GM10266 (cell line): ENCODE measurements around the gene ECE1.

Experiments
- DNase-seq: peaks from one replicate; pipeline ENCODE4 v3.0.0; 2012; ENCODE audit errors: extremely low spot score
- TF ChIP-seq, protein P1 (sequence below): IDR thresholded peaks from 2 replicates; pipeline ENCODE4 v1.5.1; 2012; ENCODE audit warnings: mild to moderate bottlenecking, low read depth; ENCODE audit not compliant: control insufficient read depth, insufficient read depth; ENCODE audit errors: missing control alignments

Gene ECE1

DNA sequence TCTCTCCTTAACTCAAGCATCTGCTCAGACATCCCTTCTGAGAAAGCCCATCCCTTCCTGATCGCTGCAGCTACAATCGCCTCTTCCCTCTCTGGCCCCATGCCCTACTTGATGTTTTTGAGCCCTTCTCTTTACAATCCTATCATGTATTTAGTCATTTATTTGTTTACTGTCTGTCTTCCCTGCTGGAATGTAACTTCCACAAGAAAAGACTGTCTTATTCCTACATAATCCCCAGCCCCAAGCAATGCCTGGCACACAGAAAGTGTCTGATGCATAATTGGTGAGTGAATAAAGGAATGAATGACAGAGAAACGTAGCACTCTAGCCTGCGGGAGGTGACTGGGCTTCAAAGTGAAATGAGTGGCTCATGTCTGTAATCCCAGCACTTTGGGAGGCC, 25.4 kb downstream of the ECE1 start:
- DNase-seq: no peak
- TF ChIP-seq, protein P1, sequence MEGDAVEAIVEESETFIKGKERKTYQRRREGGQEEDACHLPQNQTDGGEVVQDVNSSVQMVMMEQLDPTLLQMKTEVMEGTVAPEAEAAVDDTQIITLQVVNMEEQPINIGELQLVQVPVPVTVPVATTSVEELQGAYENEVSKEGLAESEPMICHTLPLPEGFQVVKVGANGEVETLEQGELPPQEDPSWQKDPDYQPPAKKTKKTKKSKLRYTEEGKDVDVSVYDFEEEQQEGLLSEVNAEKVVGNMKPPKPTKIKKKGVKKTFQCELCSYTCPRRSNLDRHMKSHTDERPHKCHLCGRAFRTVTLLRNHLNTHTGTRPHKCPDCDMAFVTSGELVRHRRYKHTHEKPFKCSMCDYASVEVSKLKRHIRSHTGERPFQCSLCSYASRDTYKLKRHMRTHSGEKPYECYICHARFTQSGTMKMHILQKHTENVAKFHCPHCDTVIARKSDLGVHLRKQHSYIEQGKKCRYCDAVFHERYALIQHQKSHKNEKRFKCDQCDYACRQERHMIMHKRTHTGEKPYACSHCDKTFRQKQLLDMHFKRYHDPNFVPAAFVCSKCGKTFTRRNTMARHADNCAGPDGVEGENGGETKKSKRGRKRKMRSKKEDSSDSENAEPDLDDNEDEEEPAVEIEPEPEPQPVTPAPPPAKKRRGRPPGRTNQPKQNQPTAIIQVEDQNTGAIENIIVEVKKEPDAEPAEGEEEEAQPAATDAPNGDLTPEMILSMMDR: no peak

DNA sequence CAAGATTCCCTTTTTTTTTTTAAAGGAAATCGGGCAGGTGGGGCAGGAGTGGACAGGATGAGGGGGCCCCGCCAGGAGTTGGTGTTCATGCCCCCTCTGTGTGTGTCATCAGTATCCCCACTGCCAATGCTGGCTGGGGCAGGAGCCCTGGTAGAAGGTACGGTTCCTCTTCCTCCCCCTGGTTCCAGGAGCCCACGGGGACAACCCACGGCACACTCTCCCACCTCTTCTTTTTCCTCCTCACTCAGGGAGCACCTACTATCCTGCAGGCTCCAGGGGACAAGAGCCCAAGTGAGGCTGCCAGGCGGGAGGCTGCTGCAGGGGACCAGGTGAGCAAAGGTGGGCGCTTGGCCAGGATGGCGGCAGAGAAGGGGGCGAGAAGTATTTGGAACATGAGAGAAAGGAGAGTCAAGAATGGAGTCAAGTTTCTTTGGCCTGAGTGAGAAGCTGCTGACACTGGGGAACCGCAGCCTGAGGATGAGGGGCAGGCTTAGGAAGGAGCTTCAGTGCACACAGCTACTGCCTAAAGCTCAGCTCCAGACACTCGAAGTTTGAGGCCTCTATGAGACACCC, 26.5 kb downstream of the ECE1 start:
- no peak for DNase-seq
- TF ChIP-seq, protein P1: no peak

DNA sequence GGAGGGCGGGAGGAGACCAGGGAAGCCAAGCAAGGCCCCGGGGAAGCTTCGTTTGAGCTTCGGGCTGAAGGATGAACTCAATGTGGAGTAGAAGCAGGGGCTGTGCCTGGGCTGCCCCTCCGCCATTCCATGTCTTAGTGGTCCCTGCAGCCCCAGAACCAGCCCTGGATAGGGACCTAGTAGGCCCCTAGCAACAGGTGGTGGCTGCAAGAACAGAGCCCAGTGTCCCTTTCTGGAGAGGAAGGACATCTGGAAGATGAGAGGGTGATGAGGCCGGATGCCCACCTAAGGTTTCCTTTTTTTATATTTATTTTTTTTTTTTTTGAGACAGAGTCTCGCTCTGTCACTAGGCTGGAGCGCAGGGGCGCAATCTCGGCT, 27.2 kb downstream of the ECE1 start:
- no peak for DNase-seq
- TF ChIP-seq, protein P1: no peak

DNA sequence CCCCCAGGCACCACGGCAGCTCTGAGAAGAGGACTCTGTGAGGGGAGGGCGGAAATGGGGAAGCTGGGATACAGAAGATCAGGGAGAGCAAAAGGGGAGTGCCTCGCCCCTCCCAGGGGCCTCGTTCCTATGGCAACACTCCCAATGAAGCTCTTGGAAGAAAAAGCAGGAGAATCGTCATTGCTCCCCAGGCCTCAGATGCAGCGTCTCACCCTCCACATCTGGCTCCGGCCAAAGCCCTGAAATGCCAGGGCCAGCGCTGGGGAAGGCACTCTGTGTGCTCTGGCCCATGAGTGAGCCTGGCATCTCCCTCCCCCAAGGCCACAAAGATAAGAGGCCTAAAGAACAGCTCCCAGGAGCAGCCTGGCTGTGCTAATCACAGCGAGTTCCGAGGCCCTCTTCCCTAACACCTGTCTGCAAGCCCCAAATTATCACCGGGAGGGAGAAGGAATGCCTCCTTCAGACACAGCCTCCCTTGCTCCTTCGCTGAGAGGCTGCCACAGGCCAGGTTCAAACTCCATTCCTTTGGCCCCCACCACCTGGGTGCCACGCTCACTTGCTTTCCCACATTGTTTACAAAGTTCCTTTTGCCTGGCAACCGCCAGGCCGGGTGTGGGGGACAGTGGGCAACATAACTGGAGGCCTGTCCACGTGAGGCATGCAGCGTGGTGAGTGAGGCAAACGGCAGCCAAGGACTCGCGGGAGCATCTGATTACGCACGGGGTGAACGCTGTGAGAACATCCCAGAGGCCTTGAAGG, 27.8 kb downstream of the ECE1 start:
- DNase-seq: no peak
- TF ChIP-seq, protein P1: no peak

DNA sequence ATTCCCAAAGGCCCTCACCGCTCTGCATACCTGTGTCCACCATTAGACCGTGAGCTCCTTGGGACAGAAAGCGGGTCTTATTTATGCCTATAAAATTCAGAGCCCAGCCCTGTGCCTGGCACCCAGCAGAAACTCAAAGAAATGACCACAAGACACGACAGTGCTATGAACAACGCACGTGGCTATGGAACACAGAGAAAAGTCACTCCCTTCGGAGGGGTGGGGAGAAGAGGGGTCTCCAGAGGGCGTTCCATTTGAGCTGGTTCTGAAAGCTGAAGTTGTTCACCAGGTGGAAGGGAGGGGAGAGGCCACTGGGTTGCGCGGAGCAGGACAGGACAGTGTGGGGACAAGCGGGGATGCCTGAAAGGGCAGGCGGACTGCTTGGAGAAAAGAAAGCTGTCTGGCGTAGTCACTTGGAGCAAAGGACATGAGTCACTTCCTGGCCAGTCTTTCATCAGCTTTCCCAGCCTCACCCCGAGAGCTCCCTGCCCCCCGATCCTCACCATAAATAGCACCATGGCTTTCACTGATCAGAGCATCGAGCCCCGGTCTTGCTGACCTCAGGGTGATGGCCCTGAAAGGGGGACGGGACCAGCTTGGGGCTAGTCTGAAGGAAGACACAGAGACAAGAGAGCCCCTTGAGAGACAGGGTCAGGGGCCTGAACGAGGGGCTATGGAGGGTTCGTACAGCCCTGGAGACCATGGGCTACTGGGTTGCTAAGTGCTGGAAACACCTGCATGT, 28.5 kb downstream of the ECE1 start:
- DNase-seq: no peak
- TF ChIP-seq, protein P1: no peak

DNA sequence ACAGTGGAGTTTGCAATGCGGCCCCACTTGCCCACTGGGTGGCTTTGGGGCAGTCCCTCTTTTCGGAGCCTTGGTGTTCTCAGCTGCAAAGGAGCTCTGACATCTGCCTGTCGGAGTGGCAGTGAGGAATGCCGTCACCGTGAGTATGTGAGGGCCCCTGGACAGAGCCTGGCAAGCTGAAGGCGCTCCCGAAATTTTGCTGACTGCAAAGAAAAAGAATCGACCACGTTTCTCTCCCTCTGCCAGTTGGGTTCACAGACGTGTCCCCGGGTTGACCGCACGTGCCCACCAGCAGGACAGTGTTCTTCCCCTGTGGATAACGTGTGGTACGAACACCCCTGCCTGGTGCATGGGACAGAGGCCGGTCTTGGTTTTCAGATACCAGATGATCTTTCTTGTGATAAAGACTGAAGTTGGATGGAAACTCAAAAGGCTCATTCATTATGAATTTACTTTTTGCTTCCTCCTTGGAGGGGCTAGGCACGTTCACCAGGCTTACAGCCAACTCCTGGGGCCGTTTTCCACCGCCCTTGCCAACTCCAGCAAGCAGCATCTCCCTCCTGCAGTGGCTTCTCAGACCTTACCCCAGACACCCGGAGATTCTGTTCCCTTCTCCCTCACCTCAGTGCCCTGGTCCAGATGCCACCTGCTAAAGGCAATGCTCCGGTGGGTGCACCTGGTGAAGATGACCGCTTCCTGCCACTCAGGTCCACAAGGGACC, 29.7 kb downstream of the ECE1 start:
- no peak for DNase-seq

More for the DNA sequence above, 29.7 kb downstream of the ECE1 start:
- TF ChIP-seq, protein P1: no peak
